GM03348 (cell line): ENCODE results near the gene DLG1.
A peak's percentile ranks its signal among the peaks of the same experiment; 100 is the strongest.
"Not testable (repeated sequence)": the region's sequence is repeated elsewhere in the genome, so short reads cannot be mapped to it uniquely, and the experiment has no call there.

ENCODE experiments used
- DNase-seq: peaks from one replicate; pipeline ENCODE4 v3.0.0; 2012; ENCODE audit warnings: low spot score

Gene DLG1

DNA sequence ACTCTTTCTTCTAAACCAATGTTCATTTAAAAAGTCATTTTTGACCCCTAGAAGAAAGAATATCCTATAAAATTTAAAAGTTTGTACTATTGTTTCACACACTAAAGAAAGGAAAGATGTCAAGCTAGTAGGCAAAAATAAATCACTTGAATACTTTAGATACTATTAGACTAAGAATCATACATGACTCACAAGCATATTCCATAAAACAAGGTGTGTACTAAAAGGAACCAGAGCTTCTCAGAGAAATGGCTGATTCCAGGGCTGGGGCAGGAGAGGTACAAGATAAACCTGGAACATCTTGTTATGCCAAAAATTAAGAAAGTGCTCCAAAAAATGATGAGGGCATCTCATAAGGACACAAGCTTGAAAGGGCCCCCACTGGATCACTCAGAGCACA is 8.7 kb downstream of the DLG1 start:
- no peak for DNase-seq

- DNase-seq: no peak
Observed at GRCh38 chr3:197286678-197287077, 11.7 kb downstream of the DLG1 start.

DNA sequence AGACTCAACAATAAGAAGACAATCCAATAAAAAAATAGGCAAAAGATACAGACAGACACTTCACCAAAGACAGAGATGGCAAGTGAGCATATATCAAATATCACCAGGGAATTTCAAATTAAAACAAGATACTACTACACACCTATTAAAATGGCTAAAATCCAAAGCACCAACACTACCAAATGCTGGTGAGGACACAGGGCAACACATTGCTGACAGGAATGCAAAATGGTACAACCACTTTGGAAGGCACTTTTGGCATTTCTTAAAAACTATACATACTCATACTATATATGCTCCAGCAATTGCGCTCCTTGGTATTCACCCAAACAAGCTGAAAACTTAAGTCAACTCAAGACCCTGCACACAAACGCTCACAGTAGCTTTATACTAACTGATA is 12.9 kb downstream of the DLG1 start:
- no peak for DNase-seq

DNA sequence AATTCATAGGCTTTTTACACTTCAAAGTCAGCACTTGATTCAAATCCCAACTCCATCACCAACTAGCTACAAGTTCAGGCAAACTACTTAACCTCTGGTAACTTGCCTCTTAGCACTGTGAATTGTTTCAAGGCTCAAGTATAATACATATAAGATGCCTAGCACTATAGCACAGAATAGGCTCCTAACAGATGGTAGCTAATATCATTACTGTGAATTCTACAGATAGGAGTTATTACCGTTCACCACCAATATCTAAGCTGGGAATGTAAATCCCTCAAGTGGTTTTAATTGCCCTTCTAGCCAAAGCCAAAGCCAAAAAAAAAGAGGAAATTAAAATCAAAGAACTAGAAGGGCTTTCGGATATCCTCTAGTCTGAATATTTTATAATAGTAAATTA is 15.4 kb downstream of the DLG1 start:
- DNase-seq: no peak

GRCh38 chr3:197281849-197282248 is 16.6 kb downstream of the DLG1 start:
- DNase-seq: no peak

GRCh38 chr3:197280156-197280555 is 18.3 kb downstream of the DLG1 start:
- no peak for DNase-seq

GRCh38 chr3:197278933-197279332 is 19.5 kb downstream of the DLG1 start:
- DNase-seq: no peak

- DNase-seq: not testable (repeated sequence)
Observed at GRCh38 chr3:197276808-197277207, 21.6 kb downstream of the DLG1 start.

GRCh38 chr3:197270558-197271317 is 27.7 kb downstream of the DLG1 start:
- no peak for DNase-seq

- DNase-seq: no peak
Observed at GRCh38 chr3:197269024-197269423, 29.4 kb downstream of the DLG1 start.

DNA sequence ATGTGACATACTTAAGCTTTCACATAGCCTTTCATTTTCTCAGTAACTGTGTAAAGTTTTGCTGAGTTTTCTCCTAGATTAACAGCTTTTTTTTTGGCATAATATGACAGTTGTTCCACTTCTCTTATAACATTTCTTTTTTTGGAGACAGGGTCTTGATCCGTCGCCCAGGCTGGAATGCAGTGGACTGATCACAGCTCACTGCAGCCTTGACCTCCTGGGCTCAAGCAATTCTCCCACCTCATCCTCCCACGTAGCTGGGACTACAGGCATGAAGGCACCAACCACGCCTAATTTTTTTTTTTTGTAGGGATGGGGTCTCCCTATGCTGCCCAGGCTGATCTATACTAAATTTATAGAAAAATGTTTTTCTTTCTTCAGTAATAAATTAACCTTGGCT is 30.1 kb downstream of the DLG1 start:
- no peak for DNase-seq

DNA sequence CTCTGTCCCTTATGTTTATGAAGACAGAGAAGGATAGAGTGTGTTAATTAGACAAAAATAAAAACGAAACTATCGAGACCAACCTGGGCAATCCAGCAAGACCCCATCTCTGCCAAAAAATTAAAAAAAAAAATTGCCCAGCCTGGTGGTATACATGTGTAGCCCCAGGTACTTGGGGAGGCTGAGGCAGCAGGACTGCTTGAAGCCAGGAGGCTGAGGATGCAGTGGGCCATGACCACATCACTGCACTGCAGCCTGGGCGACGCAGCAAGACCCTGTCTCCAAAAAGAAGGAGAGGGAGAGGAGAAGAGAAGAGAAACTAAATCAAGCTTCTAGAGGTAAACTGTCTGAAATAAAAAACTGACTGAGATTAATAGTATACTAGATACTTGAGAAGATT is 32.1 kb downstream of the DLG1 start:
- no peak for DNase-seq

- no peak for DNase-seq
Observed at GRCh38 chr3:197262709-197263108, 35.7 kb downstream of the DLG1 start.

- no peak for DNase-seq
Observed at GRCh38 chr3:197261164-197261509, 37.3 kb downstream of the DLG1 start.

DNA sequence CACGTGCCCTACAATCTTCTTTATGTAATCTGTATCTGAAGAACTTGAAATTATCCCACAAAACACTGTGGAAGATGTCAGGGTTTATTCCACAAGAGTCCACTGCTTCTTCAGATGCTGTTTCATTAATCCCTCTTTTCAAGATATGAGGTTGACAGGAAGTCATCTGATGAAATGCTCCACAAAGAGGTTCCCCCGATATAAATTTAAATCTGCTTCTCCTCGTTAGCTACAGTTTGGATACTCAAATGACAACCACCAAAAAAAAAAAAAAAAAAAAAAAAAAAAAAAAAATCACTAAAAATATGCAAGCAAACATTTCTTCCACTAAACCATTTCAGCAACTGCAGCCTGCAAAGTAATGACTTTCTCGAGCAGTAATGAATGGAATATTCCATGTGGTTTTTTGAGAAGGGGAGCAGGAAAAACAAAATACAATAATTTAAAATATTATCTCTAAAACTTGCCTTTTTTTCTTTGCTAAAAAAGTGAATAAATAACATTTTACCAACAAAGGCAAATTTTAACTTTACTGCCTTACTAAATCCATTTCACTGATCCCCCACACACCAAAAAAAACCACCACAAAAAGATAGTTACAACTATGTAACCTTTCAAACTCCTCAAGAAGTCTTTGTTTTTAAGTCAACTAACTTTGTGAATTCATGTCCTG is 37.8 kb downstream of the DLG1 start:
- DNase-seq: no peak

GRCh38 chr3:197259096-197259495 is 39.3 kb downstream of the DLG1 start:
- DNase-seq: no peak

GRCh38 chr3:197258168-197258755 is 40.1 kb downstream of the DLG1 start:
- no peak for DNase-seq

GRCh38 chr3:197257711-197258110 is 40.7 kb downstream of the DLG1 start:
- no peak for DNase-seq

GRCh38 chr3:197256836-197257444 is 41.5 kb downstream of the DLG1 start:
- DNase-seq: peak; percentile 25

GRCh38 chr3:197256104-197256503 is 42.3 kb downstream of the DLG1 start:
- no peak for DNase-seq

- DNase-seq: no peak
Observed at GRCh38 chr3:197253238-197253947, 45.0 kb downstream of the DLG1 start.

DNA sequence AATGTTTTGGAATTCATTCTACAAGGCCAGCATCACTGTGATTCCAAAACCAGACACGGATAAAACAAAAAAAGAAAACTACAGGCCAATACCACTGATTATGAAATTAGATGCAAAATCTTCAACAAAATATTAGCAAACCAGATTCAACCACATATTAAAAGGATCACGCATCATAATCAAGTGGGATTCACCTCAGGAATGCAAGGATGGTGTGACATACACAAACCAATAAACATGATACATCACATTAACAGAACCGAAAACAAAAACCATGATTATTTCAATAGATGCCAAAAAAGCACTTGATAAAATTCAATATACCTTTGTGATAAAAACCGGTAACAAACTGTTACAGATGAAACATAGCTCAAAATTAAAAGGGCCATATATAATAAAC is 48.9 kb downstream of the DLG1 start:
- DNase-seq: no peak
